NCI-H510A treated with DMSO at 0.1 percent for 48 hours (cell line): ENCODE results near the gene ENTPD3.

ENCODE experiments used
- DNase-seq: peaks from one replicate; lab custom pipeline; 2025; lab: John Stamatoyannopoulos, UW

ENTPD3 gene

GRCh38 chr3:40387001-40387894 is at the start of gene ENTPD3:
Gene ENTPD3 (plus strand): TSS chr3:40387184. CDS start chr3:40388058, 874 bp downstream.
- peak; percentile 52 for DNase-seq

DNA sequence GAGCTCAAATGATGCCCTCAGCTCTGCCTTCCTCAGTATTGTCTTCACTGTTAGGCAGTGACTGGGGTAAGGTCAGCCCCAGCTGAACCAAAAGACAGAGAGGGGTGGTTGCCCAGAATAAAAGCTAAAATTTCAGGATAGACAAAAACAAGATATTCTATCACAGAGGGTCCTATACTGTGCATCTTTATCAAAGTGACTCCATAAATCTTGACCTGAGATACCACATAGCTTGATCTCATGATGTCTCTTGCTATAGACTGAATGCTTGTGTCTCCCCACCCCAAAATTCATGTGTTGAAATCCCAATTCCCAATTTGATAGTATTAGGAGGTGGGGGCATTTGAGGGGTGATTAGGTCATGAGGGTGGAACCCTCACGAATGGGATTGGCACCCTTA is 47.1 kb upstream of the ENTPD3 start:
- DNase-seq = no peak

- DNase-seq = no peak
Observed at GRCh38 chr3:40340541-40341170, 46.3 kb upstream of the ENTPD3 start.

GRCh38 chr3:40341671-40342070 is 45.3 kb upstream of the ENTPD3 start:
- DNase-seq = no peak

DNA sequence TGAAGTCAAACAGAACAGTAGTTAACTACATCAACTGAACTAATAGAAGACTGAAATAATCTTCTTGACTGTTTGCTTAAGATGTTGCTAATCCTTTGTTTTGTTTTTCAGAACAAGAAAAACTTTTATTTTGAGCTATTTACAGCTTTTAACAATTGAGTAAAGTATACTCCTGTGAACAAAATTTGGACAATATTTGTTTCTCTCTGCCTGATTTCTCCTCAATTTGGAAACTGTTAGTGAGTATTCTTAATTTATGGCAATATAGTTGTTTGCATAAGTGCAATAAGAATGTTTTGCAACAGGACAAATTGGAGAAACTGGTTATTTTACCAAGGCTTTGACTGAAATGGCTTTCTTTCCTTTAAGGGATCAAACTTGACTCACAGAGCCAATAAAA is 36.5 kb upstream of the ENTPD3 start:
- DNase-seq = no peak

- no peak for DNase-seq
Observed at GRCh38 chr3:40355410-40355809, 31.6 kb upstream of the ENTPD3 start.

- DNase-seq = no peak
Observed at GRCh38 chr3:40358454-40358853, 28.5 kb upstream of the ENTPD3 start.

DNA sequence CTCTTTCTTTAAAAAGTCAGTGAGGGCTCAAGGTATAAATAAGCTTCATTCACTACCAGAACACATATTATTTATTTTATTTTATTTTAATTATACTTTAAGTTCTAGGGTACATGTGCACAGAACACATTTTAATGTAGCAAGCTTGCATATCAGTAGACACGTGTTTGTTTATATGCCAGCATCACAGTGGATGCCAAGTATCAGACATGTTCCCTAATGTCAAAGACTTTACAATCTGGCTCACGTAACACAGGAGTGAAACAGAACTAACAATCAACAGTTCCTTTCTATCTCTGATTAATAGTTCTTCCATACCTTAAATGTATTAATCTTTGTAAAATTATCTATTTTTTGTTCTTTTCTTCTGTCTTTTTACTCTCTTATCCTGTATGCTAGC is 23.3 kb upstream of the ENTPD3 start:
- no peak for DNase-seq

- DNase-seq = no peak
Observed at GRCh38 chr3:40366203-40367162, 20.5 kb upstream of the ENTPD3 start.

DNA sequence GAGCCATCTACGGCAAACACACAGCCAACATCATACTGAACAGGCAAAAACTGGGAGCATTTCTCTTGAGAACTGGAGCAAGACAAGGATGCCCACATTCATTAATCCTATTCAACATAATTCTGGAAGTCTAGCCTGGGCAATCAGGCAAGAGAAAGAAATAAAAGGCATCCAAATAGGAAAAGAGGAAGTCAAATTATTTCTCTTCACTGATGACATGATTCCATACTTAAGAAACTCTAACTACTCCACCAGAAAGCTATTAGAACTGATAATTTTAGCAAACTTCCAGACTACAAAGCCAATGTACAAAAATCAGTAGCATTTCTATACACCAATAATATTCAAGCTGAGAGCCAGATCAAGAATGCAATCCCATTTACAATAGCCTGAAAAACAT is 17.3 kb upstream of the ENTPD3 start:
- no peak for DNase-seq

DNA sequence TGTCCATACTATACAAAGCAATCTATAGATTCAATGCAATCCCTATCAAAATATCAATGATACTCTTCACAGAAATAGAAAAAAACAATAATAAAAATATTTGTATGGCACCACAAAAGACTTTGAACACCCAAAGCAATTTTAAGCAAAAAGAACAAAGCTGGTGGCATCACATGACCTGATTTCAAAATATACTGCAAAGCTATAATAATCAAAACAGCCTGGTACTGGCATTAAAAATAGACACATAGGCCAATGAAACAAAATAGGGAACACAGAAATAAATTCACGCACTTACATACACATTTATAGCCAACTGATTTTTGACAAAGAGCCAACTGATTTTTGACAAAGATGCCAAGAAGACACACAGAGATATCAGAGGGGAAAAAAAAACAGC is 9.2 kb upstream of the ENTPD3 start:
- no peak for DNase-seq

DNA sequence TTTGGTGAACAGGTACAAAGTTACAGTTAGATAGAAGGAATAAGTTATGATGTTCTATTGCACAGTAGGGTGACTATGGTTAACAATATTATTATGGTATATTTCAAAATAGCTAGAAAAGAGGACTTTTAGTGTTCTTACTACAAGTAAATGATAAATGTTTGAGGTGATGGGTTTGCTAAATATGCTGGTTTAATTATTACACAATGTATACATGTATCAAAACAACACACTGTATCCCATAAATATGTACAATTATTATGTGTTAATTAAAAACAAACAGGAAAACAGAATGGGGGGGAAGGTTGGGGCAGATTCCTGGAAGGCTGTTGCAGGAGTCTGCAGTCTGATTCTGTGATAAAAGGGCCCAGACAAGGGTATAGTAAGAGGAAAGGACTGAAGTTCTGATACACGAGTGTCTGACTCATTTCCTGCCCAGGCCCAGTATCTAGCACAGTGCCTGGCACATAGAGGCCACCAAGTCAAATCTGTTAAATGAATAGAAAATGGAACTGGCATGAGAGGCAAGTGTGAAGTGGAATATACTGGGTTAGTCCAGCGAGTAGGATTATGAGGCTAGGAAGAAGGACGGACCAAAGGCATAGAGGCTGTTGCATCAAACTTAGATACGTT is 7.2 kb upstream of the ENTPD3 start:
- DNase-seq = no peak

GRCh38 chr3:40381904-40382616 is 4.9 kb upstream of the ENTPD3 start:
- no peak for DNase-seq

- no peak for DNase-seq
Observed at GRCh38 chr3:40382617-40382979, 4.4 kb upstream of the ENTPD3 start.

GRCh38 chr3:40386213-40386612 is 771 bp upstream of the ENTPD3 start:
- DNase-seq = no peak

DNA sequence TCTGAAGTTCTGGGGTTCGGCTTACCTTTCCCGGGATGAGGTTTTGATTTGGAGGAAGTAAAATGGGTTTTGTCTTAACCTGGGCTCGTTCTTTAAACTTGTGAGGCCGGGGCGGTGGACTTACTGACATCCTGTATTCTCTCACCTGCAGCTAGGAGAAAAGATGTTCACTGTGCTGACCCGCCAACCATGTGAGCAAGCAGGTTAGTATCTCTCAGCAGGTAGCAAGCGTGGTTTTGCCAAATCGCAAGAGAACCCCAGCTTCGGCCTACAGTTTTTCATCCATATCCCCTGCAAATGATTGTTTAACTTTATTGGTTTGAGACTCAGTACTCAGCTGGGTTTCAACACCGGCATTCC is 891 bp downstream of the ENTPD3 start:
- DNase-seq = no peak

GRCh38 chr3:40396406-40396805 is 9.4 kb downstream of the ENTPD3 start:
- DNase-seq = no peak

DNA sequence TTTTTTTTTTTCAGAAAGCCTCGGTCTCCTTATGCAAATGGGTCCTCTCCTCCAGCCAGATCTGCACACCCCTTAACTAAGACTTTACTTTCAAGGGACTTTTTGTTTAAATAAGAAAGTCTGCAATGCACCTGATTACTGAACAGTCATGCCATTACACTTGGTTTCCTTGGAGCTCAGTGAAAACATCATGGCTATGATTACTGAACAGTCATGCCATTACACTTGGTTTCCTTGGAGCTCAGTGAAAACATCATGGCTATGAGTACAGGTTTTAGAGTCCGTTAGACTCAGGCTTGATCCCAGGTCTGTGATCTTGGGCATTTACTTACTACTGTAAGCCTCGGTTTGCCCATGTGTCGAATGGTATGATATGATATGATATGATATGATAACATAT is 10.1 kb downstream of the ENTPD3 start:
- no peak for DNase-seq

DNA sequence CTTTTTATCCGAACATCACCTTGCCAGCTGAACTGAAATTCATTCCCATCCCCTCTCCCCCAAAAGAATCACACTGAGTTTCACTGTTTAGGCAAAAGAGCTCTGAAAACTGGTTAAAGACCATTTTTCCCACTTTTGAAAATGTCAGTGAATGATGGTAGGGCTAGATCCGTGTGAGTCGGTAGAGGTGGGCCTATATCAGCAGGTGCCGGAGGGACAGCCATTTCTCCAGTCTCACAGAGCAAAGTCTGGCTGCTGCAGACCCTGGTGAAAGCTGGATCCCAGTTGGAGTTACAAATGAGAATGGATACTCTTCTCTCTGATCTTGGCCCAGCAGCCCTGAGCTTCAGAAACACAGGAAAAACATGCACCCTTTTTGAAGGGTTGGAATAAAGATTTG is 10.9 kb downstream of the ENTPD3 start:
- no peak for DNase-seq

DNA sequence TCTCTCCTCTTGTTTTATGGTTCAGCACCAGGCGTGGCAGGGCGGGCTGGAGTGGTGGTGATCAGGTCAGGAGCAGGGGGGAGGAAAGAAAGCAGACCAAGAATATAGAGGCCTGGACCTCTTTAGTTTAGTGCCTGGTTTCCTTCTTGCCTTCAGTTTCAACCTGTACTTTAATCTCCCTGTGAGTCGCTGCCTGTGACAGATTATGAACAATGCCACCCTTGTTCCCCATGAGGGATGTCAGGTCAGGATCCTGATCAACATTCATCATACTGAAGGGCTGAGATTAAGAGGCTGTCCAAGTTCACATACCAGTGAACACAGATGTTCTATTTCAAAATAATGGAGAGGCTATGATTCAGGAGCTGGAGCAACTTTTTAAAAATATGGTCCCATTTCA is 11.4 kb downstream of the ENTPD3 start:
- DNase-seq = no peak

- no peak for DNase-seq
Observed at GRCh38 chr3:40404591-40405198, 17.7 kb downstream of the ENTPD3 start.
